ENCODE data around the gene EN2.

Gene EN2

DNA sequence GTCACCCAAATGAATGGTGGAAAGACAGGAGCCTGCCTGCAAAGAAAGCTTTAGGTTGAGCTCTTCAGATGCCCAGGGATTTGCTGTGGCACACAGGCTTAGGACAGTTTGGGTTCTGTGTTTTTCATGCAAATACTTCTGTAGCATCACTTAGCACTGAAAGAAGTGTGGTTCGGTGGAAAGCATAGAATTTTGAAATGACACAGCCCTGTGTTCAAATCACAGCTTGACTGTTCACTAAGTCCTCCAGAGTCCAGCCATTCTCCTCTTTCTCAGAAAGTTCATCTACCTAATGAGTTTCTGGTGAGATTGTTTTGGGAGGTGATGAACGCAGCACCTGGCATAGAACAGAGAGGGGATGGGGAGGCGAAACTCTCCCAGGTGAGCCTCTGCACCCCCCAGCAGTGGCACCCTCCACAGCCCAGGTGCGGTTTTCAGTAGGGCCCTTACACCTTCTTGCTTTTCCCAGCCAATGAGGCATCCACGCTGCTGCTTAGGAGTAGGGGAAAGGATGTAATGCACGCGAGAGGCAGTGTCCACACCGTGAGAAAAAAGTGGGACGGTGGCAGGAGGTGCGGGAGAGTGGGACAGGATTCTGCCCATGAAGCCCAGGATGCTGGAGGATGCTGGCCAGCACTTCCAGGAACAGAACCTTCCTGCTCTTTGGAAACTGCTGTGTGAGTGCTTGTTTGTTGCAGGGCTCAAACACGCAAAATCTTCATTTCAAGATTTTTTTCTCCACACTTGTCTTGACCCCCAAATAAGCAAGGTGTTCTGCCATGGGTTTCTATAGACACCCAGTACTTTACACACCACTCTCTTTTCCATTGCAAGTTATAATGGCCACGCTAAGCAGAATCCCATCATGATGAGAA is 11.6 kb downstream of the EN2 start:
- H3K4me3 ChIP-seq (replicated peaks; ENCODE audit: low read depth, low read length) = no peak overlapping the region
- DNase-seq (ENCODE audit: extremely low read depth, low read depth) = no peak
- TF ChIP-seq, protein P1, sequence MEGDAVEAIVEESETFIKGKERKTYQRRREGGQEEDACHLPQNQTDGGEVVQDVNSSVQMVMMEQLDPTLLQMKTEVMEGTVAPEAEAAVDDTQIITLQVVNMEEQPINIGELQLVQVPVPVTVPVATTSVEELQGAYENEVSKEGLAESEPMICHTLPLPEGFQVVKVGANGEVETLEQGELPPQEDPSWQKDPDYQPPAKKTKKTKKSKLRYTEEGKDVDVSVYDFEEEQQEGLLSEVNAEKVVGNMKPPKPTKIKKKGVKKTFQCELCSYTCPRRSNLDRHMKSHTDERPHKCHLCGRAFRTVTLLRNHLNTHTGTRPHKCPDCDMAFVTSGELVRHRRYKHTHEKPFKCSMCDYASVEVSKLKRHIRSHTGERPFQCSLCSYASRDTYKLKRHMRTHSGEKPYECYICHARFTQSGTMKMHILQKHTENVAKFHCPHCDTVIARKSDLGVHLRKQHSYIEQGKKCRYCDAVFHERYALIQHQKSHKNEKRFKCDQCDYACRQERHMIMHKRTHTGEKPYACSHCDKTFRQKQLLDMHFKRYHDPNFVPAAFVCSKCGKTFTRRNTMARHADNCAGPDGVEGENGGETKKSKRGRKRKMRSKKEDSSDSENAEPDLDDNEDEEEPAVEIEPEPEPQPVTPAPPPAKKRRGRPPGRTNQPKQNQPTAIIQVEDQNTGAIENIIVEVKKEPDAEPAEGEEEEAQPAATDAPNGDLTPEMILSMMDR (IDR thresholded peaks at IDR 0.05; ENCODE audit: low read depth, low read length, missing control alignments) = no peak

DNA sequence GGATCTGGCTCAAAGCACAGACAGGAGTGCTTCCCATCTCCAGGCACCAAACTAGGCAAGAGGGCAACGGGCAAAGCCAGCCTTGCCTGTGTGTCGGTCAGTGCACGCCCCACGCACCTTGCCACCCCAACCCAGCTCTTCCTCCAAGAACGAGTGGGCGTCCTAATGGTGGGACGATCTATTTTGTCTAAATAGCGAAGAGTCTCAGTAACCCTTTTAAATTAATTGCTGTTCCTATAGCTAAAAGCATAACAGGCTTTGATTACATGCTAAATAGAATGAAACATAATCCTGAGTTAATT is 12.2 kb downstream of the EN2 start:
- DNase-seq (ENCODE audit: extremely low read depth, low read depth) = no peak
- TF ChIP-seq, protein P1 (IDR thresholded peaks at IDR 0.05; ENCODE audit: low read depth, low read length, missing control alignments) = no peak
- H3K4me3 ChIP-seq (replicated peaks; ENCODE audit: low read depth, low read length) = no peak overlapping the region

DNA sequence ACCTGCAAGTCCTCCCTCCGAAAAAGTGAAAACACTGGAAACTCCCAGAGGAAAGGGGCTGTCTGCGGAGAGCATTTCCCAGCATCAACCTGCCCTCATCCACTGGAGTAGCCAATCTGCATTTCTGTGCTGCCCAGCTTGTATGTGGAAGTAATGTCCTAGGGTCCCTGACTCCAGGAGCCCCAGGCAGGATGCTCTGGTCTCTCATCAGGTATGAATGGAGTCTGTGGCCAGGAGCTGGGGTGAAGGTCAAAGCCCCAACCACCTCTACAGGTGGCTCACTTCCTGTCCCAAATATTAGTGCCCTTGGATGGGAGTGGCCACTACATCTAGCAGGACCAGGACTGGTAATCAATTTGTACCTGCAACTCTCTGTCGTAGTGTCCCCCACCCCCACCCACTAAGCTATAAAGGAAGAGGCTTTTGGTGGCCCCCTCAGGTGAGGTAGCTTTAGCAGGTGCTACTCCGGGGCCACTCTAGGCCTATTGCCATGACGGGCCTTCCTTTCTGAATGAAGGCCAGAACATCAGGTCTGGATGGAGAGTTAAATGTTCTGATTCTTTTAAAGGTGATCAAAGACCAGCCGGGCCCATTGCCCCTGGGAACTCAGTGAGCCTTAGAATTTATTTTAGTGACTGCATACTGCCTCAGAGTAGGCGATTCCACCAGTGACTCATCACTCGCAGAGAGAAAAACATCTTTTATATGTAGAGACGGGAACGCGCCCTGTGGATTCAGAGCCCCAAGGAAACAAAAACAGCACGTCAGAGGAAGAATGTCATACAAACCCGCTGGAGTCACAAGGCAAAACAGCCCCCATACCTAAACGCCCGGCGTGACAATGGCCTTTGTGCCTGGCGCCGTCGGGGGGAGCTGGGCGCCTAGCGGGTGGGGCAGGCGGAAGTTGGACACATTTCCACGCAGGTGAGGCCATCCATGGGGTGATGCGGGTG is 13.0 kb downstream of the EN2 start:
- TF ChIP-seq, protein P1 (IDR thresholded peaks at IDR 0.05; ENCODE audit: low read depth, low read length, missing control alignments) = no peak
- DNase-seq (ENCODE audit: extremely low read depth, low read depth) = no peak
- no peak overlapping the region for H3K4me3 ChIP-seq (replicated peaks; ENCODE audit: low read depth, low read length)

DNA sequence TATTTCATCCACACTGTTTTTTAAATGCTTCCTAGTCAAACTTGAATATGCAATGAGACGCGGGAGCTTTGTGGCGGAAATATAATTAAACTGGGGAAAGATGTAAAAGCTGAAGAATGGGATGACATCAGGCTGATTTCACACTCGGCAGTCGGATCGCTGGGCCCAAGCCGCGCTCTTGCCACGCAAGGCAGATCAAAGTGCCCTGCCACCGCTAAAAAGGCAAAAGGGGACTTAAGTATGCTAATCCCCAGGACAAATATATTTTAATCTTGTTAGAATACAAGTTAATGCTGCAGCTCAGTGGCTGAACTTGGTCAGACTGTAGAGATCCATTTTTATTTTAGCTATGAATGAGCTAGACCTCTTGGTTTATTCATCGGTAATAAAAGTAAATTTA is 13.8 kb downstream of the EN2 start:
- no peak for DNase-seq (ENCODE audit: extremely low read depth, low read depth)
- no peak overlapping the region for H3K4me3 ChIP-seq (replicated peaks; ENCODE audit: low read depth, low read length)
- TF ChIP-seq, protein P1 (IDR thresholded peaks at IDR 0.05; ENCODE audit: low read depth, low read length, missing control alignments) = no peak

DNA sequence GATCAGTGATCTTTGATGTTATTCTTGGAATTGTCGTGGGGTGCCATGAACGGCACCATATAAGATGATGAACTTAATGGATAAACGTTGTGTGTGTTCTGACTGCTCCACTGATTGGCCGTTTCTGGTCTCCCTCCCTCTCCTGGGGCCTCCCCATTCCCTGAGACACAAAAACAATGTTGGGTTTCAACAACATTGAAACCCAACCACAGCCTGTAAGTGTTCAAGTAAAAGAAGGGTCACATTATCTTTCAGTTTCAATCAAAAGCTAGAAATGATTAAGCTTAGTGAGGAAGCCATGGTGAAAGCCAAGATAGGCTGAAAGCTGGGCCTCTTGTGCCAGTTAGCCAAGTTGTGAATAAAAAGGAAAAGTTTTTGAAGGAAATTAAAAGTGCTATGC is 19.5 kb downstream of the EN2 start:
- no peak for DNase-seq (ENCODE audit: extremely low read depth, low read depth)
- no peak overlapping the region for H3K4me3 ChIP-seq (replicated peaks; ENCODE audit: low read depth, low read length)
- TF ChIP-seq, protein P1 (IDR thresholded peaks at IDR 0.05; ENCODE audit: low read depth, low read length, missing control alignments) = no peak

DNA sequence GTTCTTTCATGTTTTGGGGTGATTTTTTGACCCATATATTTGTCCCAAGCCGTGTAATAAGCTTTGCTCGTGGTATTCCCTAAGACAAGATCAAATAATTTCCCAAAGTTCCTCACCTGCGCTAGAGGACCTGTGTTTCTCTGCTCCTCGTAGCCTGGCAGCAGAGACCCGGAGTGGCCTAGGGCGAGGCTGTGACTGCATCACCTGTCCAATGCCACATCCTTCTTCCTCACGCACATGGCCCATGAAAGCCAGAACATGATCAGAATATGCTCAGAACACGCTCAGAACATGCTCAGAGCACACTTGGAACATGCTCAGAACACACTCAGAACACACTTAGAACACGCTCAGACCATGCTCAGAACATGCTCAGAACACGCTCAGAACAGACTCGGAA is 23.8 kb downstream of the EN2 start:
- H3K4me3 ChIP-seq (replicated peaks; ENCODE audit: low read depth, low read length) = no peak overlapping the region
- TF ChIP-seq, protein P1 (IDR thresholded peaks at IDR 0.05; ENCODE audit: low read depth, low read length, missing control alignments) = no peak
- no peak for DNase-seq (ENCODE audit: extremely low read depth, low read depth)

Data from HFF-Myc (cell line).